Panc1 (cell line): ENCODE results near the gene IMPDH2. TPM values are rescaled to one million over a fixed set of nuclear protein-coding genes. Genes with fewer than 3 reads are reported as not detected.

Source experiments
- ATAC-seq: fragments of 200-7000 bp; cut with Tn5 transposase; 2 replicates; pipeline ENCODE4 v1.9.1; 2020; ENCODE audit warnings: mild to moderate bottlenecking, moderate library complexity
- BruUV-seq: library from RNA; stranded (reverse); fragments of 400-500 nt; replicated peaks from 2 replicates; lab custom pipeline; 2021; lab: Mats Ljungman, UMichigan
- CTCF ChIA-PET: fragments of 300-600 bp; sonication (Branson Sonifier 250); formaldehyde crosslinking; loops from one replicate; lab custom pipeline; 2022; ENCODE audit warnings: antibody characterized with exemption; lab: Charles Lee
- POLR2A ChIA-PET: fragments of 300-600 bp; sonication (Branson Sonifier 250); formaldehyde crosslinking; loops from one replicate; lab custom pipeline; 2022; ENCODE audit warnings: antibody characterized with exemption; lab: Charles Lee
- DNase-seq: peaks from one replicate; pipeline ENCODE4 v3.0.0-alpha.2; 2010; ENCODE audit warnings: low read depth, low spot score
- H3K27ac ChIP-seq: 2 replicates; pipeline ENCODE4 v1.5.1; 2011; ENCODE audit warnings: mild to moderate bottlenecking, low read length, inconsistent platforms
- H3K27me3 ChIP-seq: fragments of 200-500 bp; sonication (Bioruptor generic); 2 replicates; pipeline ENCODE4 v1.6.0; 2014; ENCODE audit warnings: low read length, inconsistent platforms; ENCODE audit not compliant: control insufficient read depth, insufficient read depth
- H3K36me3 ChIP-seq: fragments of 200-500 bp; sonication (Bioruptor generic); 2 replicates; pipeline ENCODE4 v1.5.1; 2014; ENCODE audit warnings: inconsistent platforms, mild to moderate bottlenecking, low read length, moderate library complexity; ENCODE audit not compliant: control insufficient read depth, insufficient read depth
- H3K4me1 ChIP-seq: 2 replicates; pipeline ENCODE4 v1.5.1; 2011; ENCODE audit warnings: inconsistent platforms, mild to moderate bottlenecking, low read length, moderate library complexity; ENCODE audit not compliant: control insufficient read depth, insufficient read depth
- H3K4me3 ChIP-seq, 2 experiments: 2 replicates each; pipeline ENCODE4 v1.5.1; 2011 to 2012; ENCODE audit warnings: low read depth in 2 of 2, low read length in 2 of 2, mild to moderate bottlenecking in 2 of 2, inconsistent platforms in 1 of 2, moderate library complexity in 1 of 2
- H3K9me3 ChIP-seq: fragments of 200-500 bp; sonication (Bioruptor generic); 2 replicates; pipeline ENCODE4 v1.5.1; 2014; ENCODE audit warnings: low read depth, mild to moderate bottlenecking, inconsistent platforms, low read length, moderate library complexity; ENCODE audit not compliant: control insufficient read depth, insufficient read depth
- CTCF ChIP-seq: fragments of 450-650 bp; IDR thresholded peaks from 2 replicates; pipeline ENCODE4 v1.5.1; 2017; ENCODE audit warnings: mild to moderate bottlenecking
- POLR2AphosphoS5 ChIP-seq: IDR thresholded peaks from 2 replicates; pipeline ENCODE4 v1.6.1; 2012; ENCODE audit warnings: mild to moderate bottlenecking, low read depth, low read length, moderate library complexity
- SIN3A ChIP-seq: IDR thresholded peaks from 2 replicates; pipeline ENCODE4 v1.6.1; 2012; ENCODE audit warnings: low read depth, mild to moderate bottlenecking, low read length, moderate library complexity, borderline replicate concordance; ENCODE audit not compliant: insufficient read depth
- TCF7L2 ChIP-seq: IDR thresholded peaks from 2 replicates; pipeline ENCODE4 v1.6.1; 2011; ENCODE audit warnings: mild to moderate bottlenecking, low read depth, low read length, inconsistent platforms
- in situ Hi-C: cut with HindIII; loops from 2 replicates; pipeline ENCODE4 v1.10.0; 2016; ENCODE audit warnings: low sequenced_read_pairs, low pct_unique_long_range_greater_than_20kb
- intact Hi-C: fragments of 100-400 bp; cut with micrococcal nuclease; formaldehyde crosslinking; loops from one replicate; pipeline ENCODE4 v1.10.0; 2022; ENCODE audit not compliant: unreplicated experiment
- total RNA-seq: library from RNA; stranded (reverse); gene quantifications from one replicate; pipeline ENCODE4 v1.2.1, GENCODE V29; 2021; ENCODE audit not compliant: unreplicated experiment
- TF ChIP-seq, protein P1 (sequence below), 2 experiments: IDR thresholded peaks; 2 replicates each; pipeline ENCODE4 v1.6.1; 2011 to 2012; ENCODE audit warnings: low read depth in 2 of 2, control low read depth in 1 of 2, low read length in 1 of 2, mild to moderate bottlenecking in 1 of 2, moderate library complexity in 1 of 2; ENCODE audit not compliant: insufficient read depth in 1 of 2

Gene IMPDH2
- total RNA-seq, 1 experiment from 2014 or later: 149 TPM

DNA sequence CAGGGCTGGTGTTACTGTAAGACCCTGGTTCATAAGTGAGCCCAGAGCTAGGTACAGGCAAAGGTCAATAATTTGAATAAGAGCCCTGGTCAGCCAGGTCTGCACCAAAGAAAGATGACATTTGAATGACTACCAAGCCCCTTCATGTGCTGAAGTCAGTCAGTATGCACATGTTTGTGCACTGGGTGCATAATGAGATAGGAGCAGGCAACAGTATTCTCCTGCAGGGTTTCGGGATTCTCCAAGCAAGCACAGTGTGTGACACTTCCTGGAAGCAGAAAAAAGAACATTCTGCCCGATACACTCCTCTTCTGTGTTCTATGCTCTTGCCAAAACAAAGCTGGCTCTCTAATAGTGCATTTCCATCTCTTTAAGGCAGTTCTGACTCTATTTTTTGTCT, 5.5 kb upstream of the IMPDH2 start:
- BruUV-seq: no TSS peak
- TF ChIP-seq SIN3A: no peak
- no peak for DNase-seq
- no peak overlapping the region for H3K4me3 ChIP-seq
- no peaks in the 10 kb centered on the region for H3K27me3 ChIP-seq
- intact Hi-C loops (no loop called here), in situ Hi-C loops (no loop called here)
- no peaks in the 10 kb centered on the region for H3K9me3 ChIP-seq
- no peak overlapping the region for H3K27ac ChIP-seq
- ATAC-seq: no peak
- ChIA-PET POLR2A (interaction anchor here (0.6 kb wide), 1 partner anchor 1304 kb away, joined by 6 read pairs; no protein-coding TSS in a partner anchor), CTCF (no interaction called here)
- peaks cover 16% of the 10 kb centered on the region for H3K36me3 ChIP-seq
- H3K4me1 ChIP-seq: no peaks in the 10 kb centered on the region

- in situ Hi-C loops (no loop called here), intact Hi-C loops (no loop called here)
- TF ChIP-seq SIN3A: no peak
- TF ChIP-seq, protein P1, sequence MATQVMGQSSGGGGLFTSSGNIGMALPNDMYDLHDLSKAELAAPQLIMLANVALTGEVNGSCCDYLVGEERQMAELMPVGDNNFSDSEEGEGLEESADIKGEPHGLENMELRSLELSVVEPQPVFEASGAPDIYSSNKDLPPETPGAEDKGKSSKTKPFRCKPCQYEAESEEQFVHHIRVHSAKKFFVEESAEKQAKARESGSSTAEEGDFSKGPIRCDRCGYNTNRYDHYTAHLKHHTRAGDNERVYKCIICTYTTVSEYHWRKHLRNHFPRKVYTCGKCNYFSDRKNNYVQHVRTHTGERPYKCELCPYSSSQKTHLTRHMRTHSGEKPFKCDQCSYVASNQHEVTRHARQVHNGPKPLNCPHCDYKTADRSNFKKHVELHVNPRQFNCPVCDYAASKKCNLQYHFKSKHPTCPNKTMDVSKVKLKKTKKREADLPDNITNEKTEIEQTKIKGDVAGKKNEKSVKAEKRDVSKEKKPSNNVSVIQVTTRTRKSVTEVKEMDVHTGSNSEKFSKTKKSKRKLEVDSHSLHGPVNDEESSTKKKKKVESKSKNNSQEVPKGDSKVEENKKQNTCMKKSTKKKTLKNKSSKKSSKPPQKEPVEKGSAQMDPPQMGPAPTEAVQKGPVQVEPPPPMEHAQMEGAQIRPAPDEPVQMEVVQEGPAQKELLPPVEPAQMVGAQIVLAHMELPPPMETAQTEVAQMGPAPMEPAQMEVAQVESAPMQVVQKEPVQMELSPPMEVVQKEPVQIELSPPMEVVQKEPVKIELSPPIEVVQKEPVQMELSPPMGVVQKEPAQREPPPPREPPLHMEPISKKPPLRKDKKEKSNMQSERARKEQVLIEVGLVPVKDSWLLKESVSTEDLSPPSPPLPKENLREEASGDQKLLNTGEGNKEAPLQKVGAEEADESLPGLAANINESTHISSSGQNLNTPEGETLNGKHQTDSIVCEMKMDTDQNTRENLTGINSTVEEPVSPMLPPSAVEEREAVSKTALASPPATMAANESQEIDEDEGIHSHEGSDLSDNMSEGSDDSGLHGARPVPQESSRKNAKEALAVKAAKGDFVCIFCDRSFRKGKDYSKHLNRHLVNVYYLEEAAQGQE (IDR thresholded peaks at IDR 0.05; ENCODE audit: insufficient read depth in 1 of 2, low read depth in 2 of 2, low read length in 1 of 2): no peak
- TF ChIP-seq TCF7L2: no peak
- no peak for TF ChIP-seq POLR2AphosphoS5
- TF ChIP-seq CTCF: no peak
- no peak for ATAC-seq
- CTCF ChIA-PET: no interaction called here
- Histone ChIP-seq H3K9me3 (no peaks in the 10 kb centered on the region), H3K4me1 (peaks cover 10% of the 10 kb centered on the region), H3K4me3 (no peak overlapping the region), H3K27me3 (no peaks in the 10 kb centered on the region), H3K36me3 (peaks cover 16% of the 10 kb centered on the region), H3K27ac (no peak overlapping the region)
- DNase-seq: no peak
- POLR2A ChIA-PET: no interaction called here
- BruUV-seq: no TSS peak
Measured at GRCh38 chr3:49032646-49033304, 3.6 kb upstream of the IMPDH2 start.

GRCh38 chr3:49030321-49030720, 1.1 kb upstream of the IMPDH2 start:
- ChIA-PET POLR2A (interaction anchor here (0.6 kb wide), 1 partner anchor 356 kb away, joined by 12 read pairs; no protein-coding TSS in a partner anchor), CTCF (no interaction called here)
- Histone ChIP-seq H3K4me1 (peaks cover 20% of the 10 kb centered on the region), H3K4me3 (no peak overlapping the region), H3K9me3 (no peaks in the 10 kb centered on the region), H3K27me3 (no peaks in the 10 kb centered on the region), H3K36me3 (peaks cover 16% of the 10 kb centered on the region), H3K27ac (no peak overlapping the region)
- in situ Hi-C loops (no loop called here), intact Hi-C loops (no loop called here)
- TF ChIP-seq TCF7L2: no peak
- TF ChIP-seq, protein P1 (IDR thresholded peaks at IDR 0.05; ENCODE audit: insufficient read depth in 1 of 2, low read depth in 2 of 2, low read length in 1 of 2): no peak
- TF ChIP-seq CTCF: no peak
- no peak for TF ChIP-seq POLR2AphosphoS5
- TF ChIP-seq SIN3A: no peak
- no peak for DNase-seq
- no TSS peak for BruUV-seq
- ATAC-seq: no peak
